Activated T-cell treated with anti-CD3 and anti-CD28 coated beads for 48 hours (primary cell): ENCODE results near the gene IL1RN.
A peak's percentile ranks its signal among the peaks of the same experiment; 100 is the strongest.

Experiments
- DNase-seq: peaks from one replicate; pipeline ENCODE4 v3.0.0-alpha.2; 2020; ENCODE audit warnings: low read depth

The IL1RN gene

GRCh38 chr2:113157118-113157896 is 29.9 kb downstream of the IL1RN start:
- DNase-seq = no peak

GRCh38 chr2:113157897-113158753 is 30.7 kb downstream of the IL1RN start:
- DNase-seq = no peak

- DNase-seq = no peak
Measured at GRCh38 chr2:113158884-113159553, 31.6 kb downstream of the IL1RN start.

- no peak for DNase-seq
Measured at GRCh38 chr2:113160248-113160647, 32.9 kb downstream of the IL1RN start.

- DNase-seq = no peak
Measured at GRCh38 chr2:113160962-113161361, 33.6 kb downstream of the IL1RN start.

- no peak for DNase-seq
Measured at GRCh38 chr2:113162173-113162572, 34.8 kb downstream of the IL1RN start.

GRCh38 chr2:113162869-113163268 is 35.5 kb downstream of the IL1RN start:
- no peak for DNase-seq

GRCh38 chr2:113164215-113164929 is 37.0 kb downstream of the IL1RN start:
- no peak for DNase-seq

GRCh38 chr2:113164930-113165585 is 37.7 kb downstream of the IL1RN start:
- no peak for DNase-seq

GRCh38 chr2:113166187-113166645 is 38.8 kb downstream of the IL1RN start:
- no peak for DNase-seq

GRCh38 chr2:113167115-113167932 is 39.9 kb downstream of the IL1RN start:
- DNase-seq = no peak

GRCh38 chr2:113167962-113168340 is 40.6 kb downstream of the IL1RN start:
- no peak for DNase-seq

- DNase-seq = no peak
Measured at GRCh38 chr2:113169002-113169530, 41.7 kb downstream of the IL1RN start.

- DNase-seq = no peak
Measured at GRCh38 chr2:113169586-113169985, 42.2 kb downstream of the IL1RN start.

- DNase-seq = no peak
Measured at GRCh38 chr2:113171334-113172075, 44.1 kb downstream of the IL1RN start.

GRCh38 chr2:113172721-113173541 is 45.5 kb downstream of the IL1RN start:
- DNase-seq = no peak

GRCh38 chr2:113173542-113174375 is 46.4 kb downstream of the IL1RN start, which contains the start of gene PSD4:
Gene PSD4, plus strand, starts transcription at chr2:113173971. Its CDS starts 8,486 bp downstream, at chr2:113182457.
- DNase-seq = peak; percentile 83

- no peak for DNase-seq
Measured at GRCh38 chr2:113174376-113174750, 47.0 kb downstream of the IL1RN start.
